ENCODE data around the gene TAF11L14.
"Not testable (repeated sequence)": the region's sequence is repeated elsewhere in the genome, so short reads cannot be mapped to it uniquely, and the experiment has no call there.

Gene TAF11L14

GRCh38 chr5:17619354-17619753 is 14.9 kb upstream of the TAF11L14 start:
- Histone ChIP-seq H3K4me3 (ENCODE audit: low read depth in 1 of 2, low read length in 2 of 2) (no peak overlapping the region), H3K27me3 (ENCODE audit: control insufficient read depth in 1 of 2, insufficient read depth in 2 of 2, low read length in 2 of 2) (no peaks in the 10 kb centered on the region), H3K36me3 (ENCODE audit: control insufficient read depth in 1 of 2, insufficient read depth in 2 of 2, low read length in 2 of 2) (no peaks in the 10 kb centered on the region), H3K9ac (ENCODE audit: low read depth in 1 of 2, low read length in 2 of 2) (no peak overlapping the region), H3K4me1 (ENCODE audit: control insufficient read depth in 1 of 2, insufficient read depth in 2 of 2, low read length in 2 of 2) (no peaks in the 10 kb centered on the region), H3K27ac (ENCODE audit: low read depth, low read length) (no peak overlapping the region), H3K9me3 (ENCODE audit: control insufficient read depth in 1 of 2, low read length in 2 of 2) (peaks cover 0 to 12% of the 10 kb centered on the region in 2 donors)

GRCh38 chr5:17620627-17621026 is 13.6 kb upstream of the TAF11L14 start:
- Histone ChIP-seq H3K36me3 (ENCODE audit: control insufficient read depth in 1 of 2, insufficient read depth in 2 of 2, low read length in 2 of 2) (no peaks in the 10 kb centered on the region), H3K9me3 (ENCODE audit: control insufficient read depth in 1 of 2, low read length in 2 of 2) (peaks cover 0 to 7% of the 10 kb centered on the region in 2 donors), H3K4me1 (ENCODE audit: control insufficient read depth in 1 of 2, insufficient read depth in 2 of 2, low read length in 2 of 2) (no peaks in the 10 kb centered on the region)

GRCh38 chr5:17625686-17626085 is 8.6 kb upstream of the TAF11L14 start:
- Histone ChIP-seq H3K4me3 (ENCODE audit: low read depth in 1 of 2, low read length in 2 of 2) (no peak overlapping the region), H3K36me3 (ENCODE audit: control insufficient read depth in 1 of 2, insufficient read depth in 2 of 2, low read length in 2 of 2) (no peaks in the 10 kb centered on the region), H3K9me3 (ENCODE audit: control insufficient read depth in 1 of 2, low read length in 2 of 2) (peaks cover 0 to 2% of the 10 kb centered on the region in 2 donors), H3K27ac (ENCODE audit: low read depth, low read length) (no peak overlapping the region), H3K27me3 (ENCODE audit: control insufficient read depth in 1 of 2, insufficient read depth in 2 of 2, low read length in 2 of 2) (no peaks in the 10 kb centered on the region), H3K9ac (ENCODE audit: low read depth in 1 of 2, low read length in 2 of 2) (no peak overlapping the region), H3K4me1 (ENCODE audit: control insufficient read depth in 1 of 2, insufficient read depth in 2 of 2, low read length in 2 of 2) (no peaks in the 10 kb centered on the region)

More at GRCh38 chr5:17620627-17621026, 13.6 kb upstream of the TAF11L14 start:
- Histone ChIP-seq H3K4me3 (ENCODE audit: low read depth in 1 of 2, low read length in 2 of 2) (no peak overlapping the region), H3K27ac (ENCODE audit: low read depth, low read length) (no peak overlapping the region), H3K27me3 (ENCODE audit: control insufficient read depth in 1 of 2, insufficient read depth in 2 of 2, low read length in 2 of 2) (no peaks in the 10 kb centered on the region), H3K9ac (ENCODE audit: low read depth in 1 of 2, low read length in 2 of 2) (no peak overlapping the region)

GRCh38 chr5:17631788-17632187 is 2.5 kb upstream of the TAF11L14 start, which contains the start of gene TAF11L13:
Gene TAF11L13 (plus strand): TSS chr5:17632088.
- H3K27ac ChIP-seq (ENCODE audit: low read depth, low read length); H3K27me3 ChIP-seq (ENCODE audit: control insufficient read depth in 1 of 2, insufficient read depth in 2 of 2, low read length in 2 of 2); H3K9me3 ChIP-seq (ENCODE audit: control insufficient read depth in 1 of 2, low read length in 2 of 2): not testable (repeated sequence)

GRCh38 chr5:17649232-17649631 is 15.0 kb downstream of the TAF11L14 start:
- not testable (repeated sequence) for H3K36me3 ChIP-seq (ENCODE audit: control insufficient read depth in 1 of 2, insufficient read depth in 2 of 2, low read length in 2 of 2); H3K9me3 ChIP-seq (ENCODE audit: control insufficient read depth in 1 of 2, low read length in 2 of 2); H3K27ac ChIP-seq (ENCODE audit: low read depth, low read length); H3K4me1 ChIP-seq (ENCODE audit: control insufficient read depth in 1 of 2, insufficient read depth in 2 of 2, low read length in 2 of 2); H3K27me3 ChIP-seq (ENCODE audit: control insufficient read depth in 1 of 2, insufficient read depth in 2 of 2, low read length in 2 of 2); H3K9ac ChIP-seq (ENCODE audit: low read depth in 1 of 2, low read length in 2 of 2); H3K4me3 ChIP-seq (ENCODE audit: low read depth in 1 of 2, low read length in 2 of 2)

More at GRCh38 chr5:17631788-17632187, 2.5 kb upstream of the TAF11L14 start, which contains the start of gene TAF11L13:
- H3K9ac ChIP-seq (ENCODE audit: low read depth in 1 of 2, low read length in 2 of 2); H3K36me3 ChIP-seq (ENCODE audit: control insufficient read depth in 1 of 2, insufficient read depth in 2 of 2, low read length in 2 of 2); H3K4me3 ChIP-seq (ENCODE audit: low read depth in 1 of 2, low read length in 2 of 2); H3K4me1 ChIP-seq (ENCODE audit: control insufficient read depth in 1 of 2, insufficient read depth in 2 of 2, low read length in 2 of 2): not testable (repeated sequence)

- H3K9me3 ChIP-seq (ENCODE audit: control insufficient read depth in 1 of 2, low read length in 2 of 2); H3K4me3 ChIP-seq (ENCODE audit: low read depth in 1 of 2, low read length in 2 of 2): not testable (repeated sequence)
Observed at GRCh38 chr5:17655201-17655759, 21.0 kb downstream of the TAF11L14 start.

GRCh38 chr5:17655921-17656320 is 21.7 kb downstream of the TAF11L14 start:
- Histone ChIP-seq H3K27ac (ENCODE audit: low read depth, low read length) (no peak overlapping the region), H3K27me3 (ENCODE audit: control insufficient read depth in 1 of 2, insufficient read depth in 2 of 2, low read length in 2 of 2) (no peaks in the 10 kb centered on the region), H3K4me1 (ENCODE audit: control insufficient read depth in 1 of 2, insufficient read depth in 2 of 2, low read length in 2 of 2) (no peaks in the 10 kb centered on the region), H3K36me3 (ENCODE audit: control insufficient read depth in 1 of 2, insufficient read depth in 2 of 2, low read length in 2 of 2) (no peaks in the 10 kb centered on the region), H3K9me3 (ENCODE audit: control insufficient read depth in 1 of 2, low read length in 2 of 2) (peaks cover 0 to 4% of the 10 kb centered on the region in 2 donors), H3K4me3 (ENCODE audit: low read depth in 1 of 2, low read length in 2 of 2) (no peak overlapping the region), H3K9ac (ENCODE audit: low read depth in 1 of 2, low read length in 2 of 2) (no peak overlapping the region)

More at GRCh38 chr5:17655201-17655759, 21.0 kb downstream of the TAF11L14 start:
- H3K27ac ChIP-seq (ENCODE audit: low read depth, low read length); H3K36me3 ChIP-seq (ENCODE audit: control insufficient read depth in 1 of 2, insufficient read depth in 2 of 2, low read length in 2 of 2); H3K27me3 ChIP-seq (ENCODE audit: control insufficient read depth in 1 of 2, insufficient read depth in 2 of 2, low read length in 2 of 2); H3K9ac ChIP-seq (ENCODE audit: low read depth in 1 of 2, low read length in 2 of 2); H3K4me1 ChIP-seq (ENCODE audit: control insufficient read depth in 1 of 2, insufficient read depth in 2 of 2, low read length in 2 of 2): not testable (repeated sequence)

GRCh38 chr5:17663182-17663581 is 28.9 kb downstream of the TAF11L14 start:
- Histone ChIP-seq H3K4me1 (ENCODE audit: control insufficient read depth in 1 of 2, insufficient read depth in 2 of 2, low read length in 2 of 2) (no peaks in the 10 kb centered on the region), H3K27me3 (ENCODE audit: control insufficient read depth in 1 of 2, insufficient read depth in 2 of 2, low read length in 2 of 2) (no peaks in the 10 kb centered on the region), H3K9ac (ENCODE audit: low read depth in 1 of 2, low read length in 2 of 2) (no peak overlapping the region), H3K27ac (ENCODE audit: low read depth, low read length) (no peak overlapping the region), H3K36me3 (ENCODE audit: control insufficient read depth in 1 of 2, insufficient read depth in 2 of 2, low read length in 2 of 2) (no peaks in the 10 kb centered on the region), H3K9me3 (ENCODE audit: control insufficient read depth in 1 of 2, low read length in 2 of 2) (peaks cover 4 to 14% of the 10 kb centered on the region in 2 donors), H3K4me3 (ENCODE audit: low read depth in 1 of 2, low read length in 2 of 2) (no peak overlapping the region)

GRCh38 chr5:17665836-17666235 is 31.6 kb downstream of the TAF11L14 start:
- no peaks in the 10 kb centered on the region for H3K36me3 ChIP-seq (ENCODE audit: control insufficient read depth in 1 of 2, insufficient read depth in 2 of 2, low read length in 2 of 2)
- no peaks in the 10 kb centered on the region for H3K27me3 ChIP-seq (ENCODE audit: control insufficient read depth in 1 of 2, insufficient read depth in 2 of 2, low read length in 2 of 2)
- H3K9me3 ChIP-seq (ENCODE audit: control insufficient read depth in 1 of 2, low read length in 2 of 2), result peaks cover 14 to 24% of the 10 kb centered on the region in 2 donors
- no peak overlapping the region for H3K27ac ChIP-seq (ENCODE audit: low read depth, low read length)
- no peak overlapping the region for H3K4me3 ChIP-seq (ENCODE audit: low read depth in 1 of 2, low read length in 2 of 2)
- H3K9ac ChIP-seq (ENCODE audit: low read depth in 1 of 2, low read length in 2 of 2), result no peak overlapping the region
- no peaks in the 10 kb centered on the region for H3K4me1 ChIP-seq (ENCODE audit: control insufficient read depth in 1 of 2, insufficient read depth in 2 of 2, low read length in 2 of 2)

- no peaks in the 10 kb centered on the region for H3K27me3 ChIP-seq (ENCODE audit: control insufficient read depth in 1 of 2, insufficient read depth in 2 of 2, low read length in 2 of 2)
- H3K9ac ChIP-seq (ENCODE audit: low read depth in 1 of 2, low read length in 2 of 2), result no peak overlapping the region
- no peaks in the 10 kb centered on the region for H3K4me1 ChIP-seq (ENCODE audit: control insufficient read depth in 1 of 2, insufficient read depth in 2 of 2, low read length in 2 of 2)
- H3K27ac ChIP-seq (ENCODE audit: low read depth, low read length), result no peak overlapping the region
- H3K36me3 ChIP-seq (ENCODE audit: control insufficient read depth in 1 of 2, insufficient read depth in 2 of 2, low read length in 2 of 2), result no peaks in the 10 kb centered on the region
- peaks cover 21 to 28% of the 10 kb centered on the region in 2 donors for H3K9me3 ChIP-seq (ENCODE audit: control insufficient read depth in 1 of 2, low read length in 2 of 2)
- H3K4me3 ChIP-seq (ENCODE audit: low read depth in 1 of 2, low read length in 2 of 2), result no peak overlapping the region
Observed at GRCh38 chr5:17666726-17667235, 32.5 kb downstream of the TAF11L14 start.
